HG03469 (cell line): ENCODE results near the gene OR4A15.

ENCODE experiments used
- ATAC-seq: cut with Tn5 transposase; IDR thresholded peaks from one replicate; pipeline ENCODE4 v1.9.1; 2021; ENCODE audit warnings: mild to moderate bottlenecking, moderate library complexity, moderate number of reproducible peaks; ENCODE audit not compliant: unreplicated experiment

OR4A15 gene

GRCh38 chr11:55367674-55368073, at the start of gene OR4A15:
Gene OR4A15 (plus strand): TSS chr11:55367974. CDS start chr11:55367974, 0 bp downstream.
- ATAC-seq, result no peak

DNA sequence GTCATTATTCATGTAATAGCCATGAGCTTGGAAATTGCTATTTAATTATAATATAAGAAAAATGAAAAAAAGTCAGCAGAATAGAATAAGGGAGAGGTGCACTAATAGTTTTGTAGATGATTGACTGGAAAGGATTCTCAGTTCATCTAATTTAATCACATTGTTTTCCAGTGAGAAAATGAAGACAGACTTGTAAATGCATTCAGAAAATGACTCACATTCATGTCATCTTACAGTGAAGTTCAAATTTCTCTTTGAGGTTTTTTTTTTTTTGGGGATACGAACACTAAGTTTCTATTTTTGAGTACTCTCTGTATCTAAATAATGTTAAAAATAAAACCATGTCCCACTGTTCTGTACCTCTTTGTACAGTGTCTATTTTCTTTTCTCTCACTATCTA, 43.3 kb upstream of the OR4A15 start:
- no peak for ATAC-seq

GRCh38 chr11:55342901-55343300, 24.9 kb upstream of the OR4A15 start, which contains the start of gene OR4A16:
Gene OR4A16 (plus strand): TSS chr11:55343201. CDS start chr11:55343201, 0 bp downstream.
- no peak for ATAC-seq

- ATAC-seq, result no peak
These were observed 22.5 kb upstream of the OR4A15 start for GRCh38 chr11:55345306-55345705.

- ATAC-seq, result no peak
These were observed 18.7 kb upstream of the OR4A15 start for GRCh38 chr11:55349032-55349431.

GRCh38 chr11:55357560-55358184, 10.1 kb upstream of the OR4A15 start:
- ATAC-seq, result no peak

DNA sequence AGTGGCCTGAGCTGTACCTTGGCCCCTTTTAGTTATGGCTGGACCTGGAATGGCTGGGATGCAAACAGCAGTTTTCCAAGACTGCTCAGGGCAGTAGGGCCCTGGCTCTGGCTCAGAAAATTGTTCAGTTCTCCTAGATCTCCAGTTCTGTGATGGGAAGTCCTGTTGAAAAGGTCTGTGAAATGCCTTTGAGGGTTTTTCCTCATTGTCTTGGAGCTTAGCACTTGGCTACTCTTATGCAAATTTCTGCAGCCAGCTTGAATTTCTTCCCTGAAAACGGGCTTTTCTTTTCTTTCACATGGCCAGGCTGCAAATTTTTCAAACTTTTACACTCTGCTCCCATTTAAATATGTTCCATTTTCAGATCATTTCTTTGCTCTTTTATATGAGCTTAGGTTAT, 33.2 kb downstream of the OR4A15 start:
- no peak for ATAC-seq
